GM10847 (cell line): ENCODE data around the gene ARNT2.

Experiments used
- POLR2A ChIP-seq: IDR thresholded peaks from 2 replicates; pipeline ENCODE4 v1.6.1; 2011; ENCODE audit not compliant: insufficient read length; ENCODE audit errors: extremely low read depth

Gene ARNT2

DNA sequence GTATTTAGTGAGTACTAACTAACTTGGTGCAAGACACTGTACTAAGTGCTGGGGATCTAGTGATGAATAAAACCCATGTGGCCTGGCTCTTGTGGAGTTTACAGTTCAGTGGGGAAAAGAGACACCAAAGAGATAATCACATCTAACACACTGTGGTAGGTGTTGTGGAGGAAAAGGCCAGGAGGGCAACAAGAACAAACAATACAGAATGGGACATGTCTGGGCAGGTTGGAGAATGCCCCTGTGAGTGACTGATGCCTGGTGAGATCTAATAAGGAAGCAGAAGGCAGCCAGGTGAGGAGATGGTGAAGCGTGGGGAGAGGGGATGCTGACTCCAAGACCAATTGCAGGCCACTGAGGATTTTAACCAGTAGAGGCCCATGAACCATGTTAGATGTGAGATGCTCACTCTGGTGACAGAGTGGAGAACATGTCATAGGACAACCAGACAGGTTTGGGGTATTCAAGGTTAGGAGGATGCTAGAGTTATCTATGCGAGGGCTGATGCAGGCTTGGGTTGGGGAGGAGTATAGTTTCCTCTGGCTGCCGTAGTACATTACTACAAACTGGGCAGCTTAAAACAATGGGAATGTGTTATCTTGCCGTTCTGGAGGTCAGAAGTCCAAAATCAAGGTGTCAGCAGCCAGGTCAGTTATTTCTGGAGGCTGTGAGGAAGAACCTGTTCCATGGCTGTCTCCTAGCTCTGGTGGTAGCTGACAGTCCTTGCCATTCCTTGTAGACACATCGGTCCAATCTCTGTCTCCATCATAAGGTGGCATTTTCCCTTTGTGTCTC is 81.4 kb downstream of the ARNT2 start:
- TF ChIP-seq POLR2A, result no peak

DNA sequence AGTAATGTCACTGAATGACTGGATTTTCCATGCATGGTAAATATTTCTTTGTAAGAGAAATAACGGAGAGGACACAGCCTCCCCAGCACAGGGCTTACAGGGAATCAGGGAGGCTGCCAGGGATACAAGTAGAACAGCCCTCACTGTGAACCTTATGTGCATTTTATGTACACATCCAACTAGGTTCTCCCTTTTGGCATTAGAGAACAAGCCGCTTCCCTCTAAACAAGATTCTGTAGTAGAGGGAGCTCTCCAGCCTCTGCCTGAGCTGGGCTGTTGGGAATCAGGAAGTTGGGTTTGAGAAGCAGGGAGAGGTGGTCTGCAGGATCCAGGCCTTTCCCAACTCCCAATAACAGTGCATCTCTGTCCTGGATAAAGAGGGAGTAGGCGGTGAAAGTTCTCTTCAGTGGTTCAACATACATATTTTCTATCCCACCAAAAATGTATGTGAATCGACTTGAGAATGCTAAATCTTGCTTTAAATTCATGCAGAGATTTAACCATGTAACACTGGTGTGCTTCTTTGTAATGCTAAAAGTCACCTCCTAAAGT is 83.7 kb downstream of the ARNT2 start:
- TF ChIP-seq POLR2A, result no peak

DNA sequence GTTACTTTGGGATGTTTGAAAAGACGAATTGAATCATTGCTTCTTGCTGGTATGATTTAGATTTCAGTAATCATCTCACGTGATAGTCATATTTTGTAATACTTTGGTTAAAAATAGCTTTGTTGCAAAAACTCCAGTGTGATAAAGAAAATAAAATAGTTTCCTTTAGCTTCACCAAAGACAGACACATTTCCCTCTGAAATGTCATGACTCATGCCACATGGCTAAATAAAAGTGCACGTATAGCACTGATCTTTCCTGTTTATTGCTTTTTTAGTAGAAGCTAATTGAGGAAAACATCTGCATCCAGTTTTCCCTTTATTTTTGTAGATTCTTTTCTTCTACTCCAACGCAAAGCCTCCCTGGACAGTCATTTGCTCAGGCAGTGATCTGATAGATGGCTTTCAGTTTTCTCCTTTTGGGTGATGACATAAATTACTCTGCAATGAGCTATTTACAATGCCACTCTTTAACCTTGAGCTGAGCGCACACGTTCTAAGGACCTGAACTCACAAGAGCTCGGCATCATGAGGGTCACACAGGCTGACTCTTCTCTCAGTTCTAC is 84.9 kb downstream of the ARNT2 start:
- TF ChIP-seq POLR2A, result no peak

DNA sequence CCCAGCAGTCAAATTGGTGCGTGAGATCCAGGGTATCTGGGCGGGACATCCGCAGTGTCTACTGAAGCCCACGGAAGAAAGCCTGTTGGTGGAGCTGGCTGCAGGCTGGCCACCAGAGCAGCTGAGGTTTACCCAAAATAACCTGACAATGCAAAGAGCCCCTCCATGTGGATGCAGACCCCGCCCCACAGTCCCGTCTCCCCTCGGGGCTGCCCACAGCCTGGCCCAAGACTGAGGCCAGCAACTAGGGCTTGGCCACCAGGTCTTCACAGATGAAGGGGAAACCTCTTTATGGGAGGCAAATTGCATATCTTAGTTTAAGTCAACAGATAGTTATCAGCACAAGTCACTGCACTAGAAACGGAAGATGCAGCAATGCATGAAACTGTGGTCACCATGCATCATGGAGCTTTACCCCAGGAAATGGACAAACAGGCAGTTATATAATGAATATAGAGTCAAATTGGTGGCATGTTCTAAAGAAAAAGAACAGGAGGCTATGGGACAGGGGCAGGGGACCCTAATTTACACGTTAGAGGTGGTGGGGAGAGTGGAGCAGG is 86.3 kb downstream of the ARNT2 start:
- no peak for TF ChIP-seq POLR2A

DNA sequence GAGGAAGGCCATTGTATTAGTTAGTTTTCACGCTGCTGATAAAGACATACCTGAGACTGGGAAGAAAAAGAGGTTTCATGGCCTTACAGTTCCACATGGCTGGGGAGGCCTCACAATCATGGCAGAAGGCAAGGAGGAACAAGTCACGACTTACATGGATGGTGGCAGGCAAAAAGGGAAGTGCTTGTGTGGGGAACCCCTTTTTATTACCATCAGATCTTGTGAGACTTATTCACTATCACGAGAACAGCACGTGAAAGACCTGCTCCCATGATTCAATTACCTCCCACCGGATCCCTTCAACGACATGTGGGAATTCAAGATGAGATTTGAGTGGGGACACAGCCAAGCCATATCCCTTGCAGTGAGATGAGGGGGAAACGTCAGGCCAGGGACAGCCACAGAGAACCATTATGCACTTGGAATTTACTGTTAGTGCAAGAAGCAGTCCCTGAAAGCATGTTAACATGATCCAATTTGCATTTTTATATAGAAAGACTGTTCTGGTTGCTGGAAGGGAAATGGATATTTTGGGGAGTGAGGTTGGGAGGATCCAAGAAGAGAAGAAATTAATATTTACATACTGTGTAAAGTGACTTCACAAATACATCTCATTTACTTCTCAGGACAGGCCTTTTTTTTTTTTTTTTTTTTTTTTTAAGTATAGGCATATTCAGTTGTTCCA is 87.1 kb downstream of the ARNT2 start:
- TF ChIP-seq POLR2A, result no peak

DNA sequence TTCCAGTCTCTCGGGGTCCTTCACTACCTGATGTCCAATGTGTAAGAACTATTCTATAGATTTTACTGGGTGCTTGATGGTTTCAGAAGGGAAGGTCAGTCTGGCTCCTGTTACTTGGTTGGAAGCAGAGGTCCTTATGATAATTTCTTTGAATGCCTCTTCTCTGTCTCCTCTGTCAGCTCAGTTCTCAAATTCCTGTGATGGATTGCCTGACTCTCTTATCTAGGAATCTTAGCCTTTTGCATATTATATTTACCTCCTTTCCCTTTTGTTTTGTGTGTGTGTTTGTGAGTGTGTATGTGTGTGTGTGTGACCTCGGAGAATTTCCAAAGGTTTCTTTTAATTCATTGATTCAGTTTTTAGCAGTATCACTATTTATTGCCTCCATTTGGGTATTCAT is 88.2 kb downstream of the ARNT2 start:
- no peak for TF ChIP-seq POLR2A

DNA sequence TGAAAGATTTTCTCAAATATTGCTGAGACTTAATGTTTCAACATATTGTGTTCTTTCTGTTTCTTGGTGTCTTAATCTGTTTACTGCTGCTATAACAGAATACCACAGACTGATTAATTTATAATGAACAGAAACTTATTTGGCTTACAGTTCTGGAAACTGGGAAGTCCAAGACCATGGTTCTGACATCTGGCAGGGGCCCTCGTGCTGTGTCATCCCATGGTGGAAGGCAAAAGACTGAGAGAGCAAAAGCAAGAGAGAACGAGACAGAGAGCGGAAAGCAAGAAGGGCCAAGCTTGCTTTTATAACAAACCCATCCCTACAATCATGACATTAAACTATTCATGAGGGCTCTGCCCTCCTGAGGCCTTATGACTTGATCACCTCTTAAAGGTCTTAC is 88.7 kb downstream of the ARNT2 start:
- TF ChIP-seq POLR2A, result no peak

DNA sequence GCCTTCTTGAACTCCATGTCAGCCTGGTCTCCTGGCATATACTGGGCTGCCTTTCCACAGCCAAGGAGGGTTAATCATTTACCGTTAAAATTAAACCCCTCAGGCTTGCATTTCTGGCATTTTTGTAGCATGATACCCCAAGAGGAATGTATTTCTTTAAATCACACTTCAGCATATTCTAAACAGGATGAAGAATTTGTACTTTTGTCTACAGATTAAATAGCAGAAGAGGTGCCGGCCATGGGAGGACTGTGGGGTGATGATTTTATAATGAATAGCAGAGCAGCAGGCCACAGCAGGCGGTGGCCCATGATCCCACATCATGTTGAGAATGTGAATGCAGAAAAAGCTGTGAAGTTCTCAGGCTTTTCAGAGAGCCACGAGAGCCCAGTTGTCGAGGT is 90.2 kb downstream of the ARNT2 start:
- no peak for TF ChIP-seq POLR2A

DNA sequence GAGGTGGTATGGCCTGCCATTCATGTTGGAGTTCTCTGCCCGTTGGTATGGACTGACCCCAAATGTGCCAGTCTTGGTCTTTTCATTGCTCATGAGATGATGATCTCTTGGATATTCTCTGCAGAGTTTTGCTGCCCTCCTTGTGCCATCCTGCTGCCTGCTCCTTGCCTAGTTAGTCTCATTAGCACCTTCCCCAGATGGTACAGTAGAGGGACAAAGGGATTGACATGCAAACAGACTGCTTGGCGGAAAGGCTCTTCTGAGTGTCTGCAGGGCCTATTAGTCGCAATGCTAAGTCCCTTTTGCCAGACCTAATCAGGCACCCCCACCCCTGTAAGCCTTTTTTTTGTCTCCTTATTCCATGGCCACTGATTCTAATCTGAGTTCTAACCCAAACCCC is 90.6 kb downstream of the ARNT2 start:
- no peak for TF ChIP-seq POLR2A

DNA sequence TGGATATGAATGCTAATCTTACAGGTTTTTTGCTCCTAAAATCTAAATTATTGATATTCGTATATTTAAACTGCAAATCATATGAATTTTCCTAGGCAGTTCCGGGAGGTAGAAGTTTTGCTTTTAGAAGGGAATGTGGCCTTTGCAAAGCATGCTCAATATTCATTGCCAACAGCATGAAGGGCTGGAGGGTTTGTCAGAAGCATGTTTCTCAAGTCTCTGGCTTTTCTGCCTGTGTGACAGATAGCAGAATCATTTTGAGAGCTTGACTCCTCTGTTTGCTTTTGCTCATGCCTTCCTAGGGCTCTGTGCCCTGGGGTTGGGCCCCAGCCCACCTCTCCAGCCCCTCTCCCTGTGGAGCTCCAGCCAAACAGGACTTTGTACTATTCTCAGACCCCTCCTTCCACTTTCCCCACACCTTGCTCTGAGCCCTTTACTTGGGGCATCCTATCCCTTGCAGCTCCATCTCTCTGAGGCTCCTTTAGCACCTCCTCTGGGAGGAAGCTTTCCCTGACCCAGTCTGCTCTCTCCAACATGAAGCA is 91.3 kb downstream of the ARNT2 start:
- TF ChIP-seq POLR2A, result no peak

DNA sequence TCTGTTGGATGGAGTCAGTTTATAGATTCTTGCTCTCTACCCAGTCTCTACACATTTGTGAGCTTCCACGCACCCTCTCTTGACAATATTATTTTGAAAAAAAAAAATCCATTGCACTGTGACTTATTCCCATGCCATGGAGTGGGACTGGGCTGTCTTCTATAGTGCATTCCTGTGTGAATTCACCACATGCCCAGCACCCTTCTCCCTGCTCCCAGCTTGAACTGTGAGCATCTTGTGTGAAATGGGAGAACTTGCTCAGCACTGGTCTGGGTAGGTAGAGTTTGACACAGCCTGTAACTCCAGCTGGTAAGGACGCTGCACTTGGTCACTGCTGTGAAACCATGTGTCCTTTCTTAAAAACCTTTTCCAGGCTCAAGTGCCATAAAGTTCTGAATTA is 91.9 kb downstream of the ARNT2 start:
- TF ChIP-seq POLR2A, result no peak

DNA sequence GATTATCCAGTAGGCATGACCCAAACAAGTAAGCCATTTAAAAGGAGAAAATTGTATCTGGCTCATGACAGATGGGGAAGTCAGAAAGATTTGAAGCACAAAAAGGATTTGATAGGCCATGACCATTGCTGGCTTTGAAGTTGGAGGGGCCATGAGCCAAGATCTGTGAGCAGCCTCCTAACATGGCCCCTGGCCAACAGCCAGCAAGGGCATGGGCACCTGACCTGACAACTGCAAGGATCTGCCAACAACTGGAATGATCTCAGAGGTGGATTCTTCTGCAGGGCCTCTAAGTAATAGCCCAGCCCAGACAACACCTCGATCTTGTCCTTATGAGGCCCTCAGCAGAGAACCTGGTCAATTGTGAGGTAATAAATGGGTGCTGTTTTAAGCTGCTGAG is 93.0 kb downstream of the ARNT2 start:
- TF ChIP-seq POLR2A, result no peak

DNA sequence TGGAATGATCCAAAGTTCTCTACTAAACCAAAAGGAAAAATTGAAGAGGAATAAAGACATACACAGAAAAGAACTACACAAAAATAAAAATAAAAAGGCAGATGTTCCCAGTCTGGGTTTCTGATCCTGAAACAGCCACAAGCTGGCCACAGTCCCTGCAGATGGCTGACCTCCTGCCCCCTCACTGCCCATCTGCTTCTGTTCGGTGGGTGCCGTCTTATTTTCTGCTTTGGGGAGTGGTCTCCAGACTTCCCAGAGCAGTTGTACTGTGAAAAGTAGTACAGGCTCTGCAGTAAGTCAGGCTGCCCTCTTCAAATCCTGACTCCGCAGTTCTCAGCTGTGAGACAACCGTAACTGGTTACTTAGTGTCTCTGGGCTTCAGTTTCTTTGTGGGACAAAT is 94.5 kb downstream of the ARNT2 start:
- no peak for TF ChIP-seq POLR2A

DNA sequence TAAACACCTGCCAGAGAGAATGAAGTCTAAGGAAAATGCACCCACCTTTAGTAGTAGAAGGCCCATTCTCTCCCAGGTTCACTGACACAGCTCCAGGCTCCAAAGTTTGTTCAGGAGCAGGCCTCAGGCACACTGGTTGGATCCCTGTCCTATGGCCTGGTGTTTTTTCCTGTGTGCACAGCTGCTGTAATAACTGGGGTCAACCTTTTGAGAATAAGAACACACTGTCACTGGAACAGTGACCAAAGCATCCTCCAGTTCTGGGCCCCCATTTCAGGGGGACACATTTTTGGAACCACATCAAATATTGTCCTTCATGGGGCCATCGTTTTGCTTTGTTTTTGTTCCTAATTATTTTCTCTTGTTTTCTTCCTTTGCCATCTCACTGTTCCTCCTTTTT is 95.8 kb downstream of the ARNT2 start:
- no peak for TF ChIP-seq POLR2A

DNA sequence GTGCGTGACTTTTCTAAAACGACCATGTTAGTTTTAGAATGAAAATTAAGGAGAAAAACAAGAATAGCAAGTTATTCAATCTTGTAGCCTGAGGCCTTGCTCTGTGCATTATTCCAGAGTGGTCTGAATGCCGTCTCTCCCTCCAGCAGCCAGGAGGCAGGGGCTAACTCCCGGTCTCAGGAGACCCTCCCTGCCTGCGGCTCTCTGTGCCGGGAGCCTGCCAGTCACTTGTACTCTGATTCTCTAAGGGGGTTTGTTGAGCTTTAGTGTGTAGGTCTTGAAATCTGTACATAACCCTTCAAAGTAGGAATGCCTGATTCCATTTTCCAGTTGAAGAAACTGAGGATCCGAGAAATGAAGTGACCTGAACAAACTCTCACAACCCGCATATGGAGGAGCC is 97.3 kb downstream of the ARNT2 start:
- TF ChIP-seq POLR2A, result no peak

DNA sequence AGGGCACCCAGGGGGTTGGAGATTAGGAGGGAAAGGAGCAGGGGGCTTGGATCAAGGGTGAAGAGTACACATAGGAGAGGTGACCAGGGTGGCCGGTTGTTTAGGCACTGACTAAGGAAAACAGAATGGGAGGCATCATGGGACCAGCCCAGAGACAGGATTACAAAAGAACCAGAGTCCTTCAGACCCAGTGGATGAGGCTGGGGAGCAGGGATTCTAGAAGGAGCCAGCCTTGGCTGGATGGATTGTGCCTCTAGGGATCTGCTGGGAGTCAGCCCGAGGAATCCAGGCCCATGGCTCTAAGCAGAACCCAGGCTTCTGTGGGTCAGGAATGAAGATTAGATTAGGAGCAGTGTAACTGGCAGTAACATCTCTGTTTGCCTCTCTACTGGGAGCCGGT is 98.6 kb downstream of the ARNT2 start:
- no peak for TF ChIP-seq POLR2A
